Measurements from ENCODE around the gene TSHR. TPM values are rescaled to one million over a fixed set of nuclear protein-coding genes. Genes with fewer than 3 reads are reported as not detected.
A peak's percentile ranks its signal among the peaks of the same experiment; 100 is the strongest.
"Not testable (repeated sequence)": the region's sequence is repeated elsewhere in the genome, so short reads cannot be mapped to it uniquely, and the experiment has no call there.

TSHR gene
- total RNA-seq, result 20.1 TPM
- 10.3 TPM for polyA plus RNA-seq
- long read RNA-seq, donor 1, partial matches to known transcripts, result 0 of 1 reads
- long read RNA-seq, donor 1, other reads (novel, unspliced or antisense), result 0 of 1 reads
- long read RNA-seq, donor 2, result 0 reads
- long read RNA-seq, donor 3, full-length matches to known transcripts, result 10 of 10 reads
- long read RNA-seq, donor 3, partial matches to known transcripts, result 0 of 10 reads
- long read RNA-seq, donor 3, other reads (novel, unspliced or antisense), result 0 of 10 reads
- long read RNA-seq, donor 4, full-length matches to known transcripts, result 3 of 3 reads
- long read RNA-seq, donor 4, partial matches to known transcripts, result 0 of 3 reads
- long read RNA-seq, donor 4, other reads (novel, unspliced or antisense), result 0 of 3 reads
- long read RNA-seq, donor 5, full-length matches to known transcripts, result 10 of 10 reads
- long read RNA-seq, donor 5, partial matches to known transcripts, result 0 of 10 reads
- long read RNA-seq, donor 5, other reads (novel, unspliced or antisense), result 0 of 10 reads
- long read RNA-seq, donor 6, full-length matches to known transcripts, result 8 of 8 reads
- long read RNA-seq, donor 6, partial matches to known transcripts, result 0 of 8 reads
- long read RNA-seq, donor 6, other reads (novel, unspliced or antisense), result 0 of 8 reads
- long read RNA-seq, donor 7, full-length matches to known transcripts, result 7 of 7 reads
- long read RNA-seq, donor 7, partial matches to known transcripts, result 0 of 7 reads
- long read RNA-seq, donor 7, other reads (novel, unspliced or antisense), result 0 of 7 reads
- long read RNA-seq, donor 8, partial matches to known transcripts, result 0 of 1 reads
- long read RNA-seq, donor 8, other reads (novel, unspliced or antisense), result 0 of 1 reads
- long read RNA-seq, donor 9, full-length matches to known transcripts, result 10 of 10 reads
- long read RNA-seq, donor 9, partial matches to known transcripts, result 0 of 10 reads
- long read RNA-seq, donor 9, other reads (novel, unspliced or antisense), result 0 of 10 reads
- long read RNA-seq, donor 10, full-length matches to known transcripts, result 8 of 8 reads
- long read RNA-seq, donor 10, partial matches to known transcripts, result 0 of 8 reads
- long read RNA-seq, donor 10, other reads (novel, unspliced or antisense), result 0 of 8 reads

DNA sequence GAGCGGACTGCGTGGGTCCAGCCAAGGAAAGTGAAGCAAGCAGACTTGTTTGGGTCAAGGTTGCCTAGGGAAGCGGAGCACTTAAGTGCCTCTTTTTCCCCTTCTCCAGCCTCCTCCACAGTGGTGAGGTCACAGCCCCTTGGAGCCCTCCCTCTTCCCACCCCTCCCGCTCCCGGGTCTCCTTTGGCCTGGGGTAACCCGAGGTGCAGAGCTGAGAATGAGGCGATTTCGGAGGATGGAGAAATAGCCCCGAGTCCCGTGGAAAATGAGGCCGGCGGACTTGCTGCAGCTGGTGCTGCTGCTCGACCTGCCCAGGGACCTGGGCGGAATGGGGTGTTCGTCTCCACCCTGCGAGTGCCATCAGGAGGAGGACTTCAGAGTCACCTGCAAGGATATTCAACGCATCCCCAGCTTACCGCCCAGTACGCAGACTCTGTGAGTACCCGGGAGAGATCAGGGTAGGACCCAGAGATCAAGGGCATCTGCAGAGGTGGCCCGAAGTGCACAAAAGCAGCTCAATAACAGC, at the start of gene TSHR:
Gene TSHR, plus strand, starts transcription at position 206 of the 526 bp plus-strand sequence. Its CDS starts 60 bp downstream, at position 266.
- Histone ChIP-seq H3K27ac (ENCODE audit: low read depth in 1 of 2, low read length in 1 of 2) (peak within 1 kb of the TSS; percentile 77 to 98), H3K4me1 (ENCODE audit: control insufficient read depth in 2 of 2, insufficient read depth in 2 of 2, low read length in 2 of 2) (peaks cover 3 to 13% of the 10 kb centered on the region in 2 donors), H3K4me3 (ENCODE audit: low read length in 2 of 2) (peak within 1 kb of the TSS; percentile 64 to 84), H3K9me3 (ENCODE audit: control insufficient read depth in 2 of 2, insufficient read depth in 1 of 2, low read length in 1 of 2) (no peaks in the 10 kb centered on the region), H3K36me3 (ENCODE audit: control insufficient read depth in 2 of 2, insufficient read depth in 2 of 2, low read length in 1 of 2) (no peaks in the 10 kb centered on the region), H3K27me3 (ENCODE audit: control insufficient read depth in 2 of 2, insufficient read depth in 1 of 2, low read length in 1 of 2) (no peaks in the 10 kb centered on the region)
- peak in 3 of 9 donors; percentile 57 to 80 (median 65) for DNase-seq (ENCODE audit: low read depth in 6 of 9, low spot score in 9 of 9)
- 12% methylated on average over 21 of the region's 21 CpGs for WGBS

DNA sequence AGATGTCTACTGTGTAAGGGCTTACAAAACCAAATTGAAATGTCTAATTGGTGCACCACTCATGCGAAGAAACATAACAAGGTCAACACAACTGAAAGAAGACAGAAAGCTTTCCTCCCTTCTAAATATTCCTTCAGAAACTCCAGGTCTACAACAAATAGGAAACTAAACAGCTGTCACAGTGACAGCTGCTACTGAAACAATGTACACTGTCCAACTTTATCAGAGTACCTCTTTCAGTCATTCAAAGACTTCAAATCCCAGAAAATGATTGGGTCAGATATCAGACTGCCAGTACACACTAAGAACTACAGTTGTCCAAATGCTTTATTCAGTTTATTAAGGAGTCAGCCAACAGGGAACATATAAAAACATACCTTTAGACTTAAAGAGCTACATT, 49.1 kb upstream of the TSHR start:
- Histone ChIP-seq H3K4me3 (ENCODE audit: low read length in 2 of 2) (no peak overlapping the region), H3K27me3 (ENCODE audit: control insufficient read depth in 2 of 2, insufficient read depth in 1 of 2, low read length in 1 of 2) (no peaks in the 10 kb centered on the region), H3K4me1 (ENCODE audit: control insufficient read depth in 2 of 2, insufficient read depth in 2 of 2, low read length in 2 of 2) (no peaks in the 10 kb centered on the region), H3K36me3 (ENCODE audit: control insufficient read depth in 2 of 2, insufficient read depth in 2 of 2, low read length in 1 of 2) (peaks cover 7 to 17% of the 10 kb centered on the region in 2 donors), H3K27ac (ENCODE audit: low read depth in 1 of 2, low read length in 1 of 2) (no peak overlapping the region), H3K9me3 (ENCODE audit: control insufficient read depth in 2 of 2, insufficient read depth in 1 of 2, low read length in 1 of 2) (no peaks in the 10 kb centered on the region)
- 52% methylated on average over 1 of the region's 1 CpG for WGBS
- no peak for DNase-seq (ENCODE audit: low read depth in 6 of 9, low spot score in 9 of 9)

- 85% methylated on average over 4 of the region's 4 CpGs for WGBS
- no peak overlapping the region for H3K27ac ChIP-seq (ENCODE audit: low read depth in 1 of 2, low read length in 1 of 2)
- DNase-seq (ENCODE audit: low read depth in 6 of 9, low spot score in 9 of 9), result no peak
Observed at GRCh38 chr14:80906946-80907345, 48.5 kb upstream of the TSHR start.

GRCh38 chr14:80912013-80912412, 43.4 kb upstream of the TSHR start:
- H3K4me3 ChIP-seq (ENCODE audit: low read length in 2 of 2); H3K9me3 ChIP-seq (ENCODE audit: control insufficient read depth in 2 of 2, insufficient read depth in 1 of 2, low read length in 1 of 2); H3K4me1 ChIP-seq (ENCODE audit: control insufficient read depth in 2 of 2, insufficient read depth in 2 of 2, low read length in 2 of 2); H3K27ac ChIP-seq (ENCODE audit: low read depth in 1 of 2, low read length in 1 of 2); DNase-seq (ENCODE audit: low read depth in 6 of 9, low spot score in 9 of 9); H3K27me3 ChIP-seq (ENCODE audit: control insufficient read depth in 2 of 2, insufficient read depth in 1 of 2, low read length in 1 of 2): not testable (repeated sequence)
- WGBS, result 93% methylated on average over 11 of the region's 11 CpGs
- peaks cover 19 to 21% of the 10 kb centered on the region in 2 donors for H3K36me3 ChIP-seq (ENCODE audit: control insufficient read depth in 2 of 2, insufficient read depth in 2 of 2, low read length in 1 of 2)

More at GRCh38 chr14:80906946-80907345, 48.5 kb upstream of the TSHR start:
- Histone ChIP-seq H3K36me3 (ENCODE audit: control insufficient read depth in 2 of 2, insufficient read depth in 2 of 2, low read length in 1 of 2) (peaks cover 5 to 14% of the 10 kb centered on the region in 2 donors), H3K4me3 (ENCODE audit: low read length in 2 of 2) (no peak overlapping the region), H3K4me1 (ENCODE audit: control insufficient read depth in 2 of 2, insufficient read depth in 2 of 2, low read length in 2 of 2) (no peaks in the 10 kb centered on the region), H3K27me3 (ENCODE audit: control insufficient read depth in 2 of 2, insufficient read depth in 1 of 2, low read length in 1 of 2) (no peaks in the 10 kb centered on the region), H3K9me3 (ENCODE audit: control insufficient read depth in 2 of 2, insufficient read depth in 1 of 2, low read length in 1 of 2) (no peaks in the 10 kb centered on the region)

DNA sequence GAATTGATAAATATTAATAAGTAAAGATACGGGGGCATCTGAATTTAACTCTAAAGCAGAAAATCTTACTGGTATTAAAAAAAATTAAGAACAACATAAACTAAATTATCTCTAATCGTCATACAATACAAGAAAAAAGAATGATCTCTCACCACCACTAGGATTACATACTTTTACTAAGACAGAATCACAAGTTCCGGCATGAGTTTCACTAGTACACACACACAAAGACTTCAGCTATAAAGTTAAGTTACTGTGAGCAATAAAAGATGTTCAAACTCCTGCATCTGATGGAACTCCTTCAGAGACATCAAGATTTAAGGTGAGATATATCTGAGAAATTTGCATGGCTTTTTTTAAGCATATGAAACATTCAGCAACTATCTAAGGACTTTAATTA, 35.8 kb upstream of the TSHR start:
- WGBS, result 97% methylated on average over 3 of the region's 3 CpGs

DNA sequence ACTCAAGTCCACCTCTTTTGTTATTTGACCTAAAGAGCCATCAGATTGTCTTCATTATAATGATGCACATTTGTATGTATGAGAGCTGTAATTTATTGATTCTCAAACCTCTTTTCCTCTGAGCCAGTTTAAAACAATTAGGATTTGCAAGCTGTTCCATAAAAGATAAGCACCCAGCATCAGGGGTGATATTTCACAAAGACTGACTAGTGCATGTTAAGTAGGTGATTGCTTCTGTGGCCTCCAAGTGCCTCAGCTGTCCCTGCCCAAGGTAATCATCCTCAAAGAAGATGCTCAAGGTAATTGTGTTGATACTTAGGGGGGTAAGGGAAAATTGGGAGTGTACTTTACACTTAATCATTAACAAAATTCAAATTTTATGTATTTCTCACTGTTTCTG, 32.1 kb upstream of the TSHR start:
- H3K4me1 ChIP-seq (ENCODE audit: control insufficient read depth in 2 of 2, insufficient read depth in 2 of 2, low read length in 2 of 2), result peaks cover 3% of the 10 kb centered on the region in 2 donors

More for the DNA sequence above, 35.8 kb upstream of the TSHR start:
- H3K27ac ChIP-seq (ENCODE audit: low read depth in 1 of 2, low read length in 1 of 2), result no peak overlapping the region
- no peak for DNase-seq (ENCODE audit: low read depth in 6 of 9, low spot score in 9 of 9)
- H3K4me1 ChIP-seq (ENCODE audit: control insufficient read depth in 2 of 2, insufficient read depth in 2 of 2, low read length in 2 of 2), result no peaks in the 10 kb centered on the region
- no peaks in the 10 kb centered on the region for H3K9me3 ChIP-seq (ENCODE audit: control insufficient read depth in 2 of 2, insufficient read depth in 1 of 2, low read length in 1 of 2)
- no peaks in the 10 kb centered on the region for H3K27me3 ChIP-seq (ENCODE audit: control insufficient read depth in 2 of 2, insufficient read depth in 1 of 2, low read length in 1 of 2)
- peaks cover 11 to 18% of the 10 kb centered on the region in 2 donors for H3K36me3 ChIP-seq (ENCODE audit: control insufficient read depth in 2 of 2, insufficient read depth in 2 of 2, low read length in 1 of 2)
- H3K4me3 ChIP-seq (ENCODE audit: low read length in 2 of 2), result no peak overlapping the region

GRCh38 chr14:80924365-80925103, 30.9 kb upstream of the TSHR start:
- Histone ChIP-seq H3K27me3 (ENCODE audit: control insufficient read depth in 2 of 2, insufficient read depth in 1 of 2, low read length in 1 of 2) (no peaks in the 10 kb centered on the region), H3K4me3 (ENCODE audit: low read length in 2 of 2) (no peak overlapping the region), H3K27ac (ENCODE audit: low read depth in 1 of 2, low read length in 1 of 2) (no peak overlapping the region), H3K4me1 (ENCODE audit: control insufficient read depth in 2 of 2, insufficient read depth in 2 of 2, low read length in 2 of 2) (peaks cover 3% of the 10 kb centered on the region in 2 donors), H3K36me3 (ENCODE audit: control insufficient read depth in 2 of 2, insufficient read depth in 2 of 2, low read length in 1 of 2) (peaks cover 7 to 15% of the 10 kb centered on the region in 2 donors), H3K9me3 (ENCODE audit: control insufficient read depth in 2 of 2, insufficient read depth in 1 of 2, low read length in 1 of 2) (no peaks in the 10 kb centered on the region)
- no peak for DNase-seq (ENCODE audit: low read depth in 6 of 9, low spot score in 9 of 9)
- 97% methylated on average over 2 of the region's 2 CpGs for WGBS

More for the DNA sequence above, 32.1 kb upstream of the TSHR start:
- Histone ChIP-seq H3K9me3 (ENCODE audit: control insufficient read depth in 2 of 2, insufficient read depth in 1 of 2, low read length in 1 of 2) (no peaks in the 10 kb centered on the region), H3K4me3 (ENCODE audit: low read length in 2 of 2) (no peak overlapping the region), H3K27me3 (ENCODE audit: control insufficient read depth in 2 of 2, insufficient read depth in 1 of 2, low read length in 1 of 2) (no peaks in the 10 kb centered on the region), H3K36me3 (ENCODE audit: control insufficient read depth in 2 of 2, insufficient read depth in 2 of 2, low read length in 1 of 2) (peaks cover 7 to 15% of the 10 kb centered on the region in 2 donors), H3K27ac (ENCODE audit: low read depth in 1 of 2, low read length in 1 of 2) (no peak overlapping the region)
- DNase-seq (ENCODE audit: low read depth in 6 of 9, low spot score in 9 of 9), result no peak

GRCh38 chr14:80926397-80927082, 28.9 kb upstream of the TSHR start:
- Histone ChIP-seq H3K4me3 (ENCODE audit: low read length in 2 of 2) (no peak overlapping the region), H3K27me3 (ENCODE audit: control insufficient read depth in 2 of 2, insufficient read depth in 1 of 2, low read length in 1 of 2) (no peaks in the 10 kb centered on the region), H3K9me3 (ENCODE audit: control insufficient read depth in 2 of 2, insufficient read depth in 1 of 2, low read length in 1 of 2) (no peaks in the 10 kb centered on the region), H3K36me3 (ENCODE audit: control insufficient read depth in 2 of 2, insufficient read depth in 2 of 2, low read length in 1 of 2) (peaks cover 10 to 25% of the 10 kb centered on the region in 2 donors), H3K27ac (ENCODE audit: low read depth in 1 of 2, low read length in 1 of 2) (no peak overlapping the region), H3K4me1 (ENCODE audit: control insufficient read depth in 2 of 2, insufficient read depth in 2 of 2, low read length in 2 of 2) (peaks cover 8 to 14% of the 10 kb centered on the region in 2 donors)
- 93% methylated on average over 4 of the region's 4 CpGs for WGBS
- no peak for DNase-seq (ENCODE audit: low read depth in 6 of 9, low spot score in 9 of 9)
